Right forelimb (tissue), 1 donor: ENCODE results near the gene TDRD1.

Experiments used
- DNase-seq: peaks from one replicate; pipeline ENCODE4 v3.0.0-alpha.2; 2018

The TDRD1 gene

GRCh38 chr10:114179747-114180146, 594 bp downstream of the TDRD1 start:
- DNase-seq = no peak

- DNase-seq = no peak
Measured at GRCh38 chr10:114180937-114181336, 1.8 kb downstream of the TDRD1 start.

DNA sequence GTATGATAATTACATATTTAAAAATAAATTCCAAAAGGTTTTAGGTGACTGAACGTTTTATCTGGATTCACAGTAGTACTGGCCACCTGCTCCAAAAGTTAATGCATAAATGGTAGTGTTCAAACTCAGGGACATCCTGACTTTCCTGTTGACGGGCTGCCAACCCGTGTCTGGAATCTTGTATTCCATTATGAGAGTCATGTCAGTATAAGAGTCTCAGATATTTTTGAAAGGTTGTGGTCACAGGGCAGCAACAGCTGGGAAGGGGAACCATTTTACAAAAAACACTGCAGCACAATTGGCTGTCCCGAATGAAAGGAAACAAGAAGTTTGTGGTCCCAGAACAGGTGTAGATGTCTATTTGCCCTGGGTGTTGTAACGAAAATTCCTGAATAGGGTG, 2.8 kb downstream of the TDRD1 start:
- DNase-seq = no peak

DNA sequence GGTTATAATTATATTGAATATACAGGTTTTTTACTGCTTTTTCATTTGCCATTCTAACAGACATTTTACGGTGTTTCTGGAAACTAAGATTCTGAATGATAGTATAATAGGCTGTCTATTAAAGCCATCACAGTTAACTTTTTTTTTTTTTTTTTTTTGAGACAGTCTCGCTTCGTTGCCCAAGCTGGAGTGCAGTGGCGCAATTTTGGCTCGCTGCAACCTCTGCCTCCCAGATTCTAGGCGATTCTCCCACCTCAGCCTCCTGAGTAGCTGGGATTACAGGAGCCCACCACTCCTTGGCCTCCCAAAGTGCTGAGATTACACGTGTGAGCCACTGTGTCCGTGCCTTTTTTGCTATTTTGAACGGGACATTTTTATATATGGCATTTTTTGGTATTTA, 4.4 kb downstream of the TDRD1 start:
- no peak for DNase-seq

DNA sequence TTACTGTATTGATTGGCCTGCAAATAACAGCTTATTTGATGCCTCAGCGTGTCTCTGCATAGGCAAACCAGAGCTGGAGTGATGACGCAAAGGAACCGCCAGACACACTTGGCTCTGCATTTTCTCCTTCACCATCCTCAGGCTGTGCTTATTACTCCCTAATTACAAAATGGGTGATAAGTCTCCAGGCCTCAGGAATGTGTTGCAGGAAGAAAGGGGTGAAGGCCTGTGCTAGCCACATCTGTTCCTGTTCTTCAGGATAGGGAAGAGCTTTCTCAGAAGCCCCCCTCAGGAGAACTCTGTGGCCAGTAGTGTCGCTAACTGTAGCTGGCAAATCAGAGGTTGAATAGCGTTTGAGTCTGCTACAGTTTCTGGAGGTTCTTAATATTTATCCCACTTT, 5.1 kb downstream of the TDRD1 start:
- no peak for DNase-seq

- DNase-seq = no peak
Measured at GRCh38 chr10:114188001-114188400, 8.8 kb downstream of the TDRD1 start.

DNA sequence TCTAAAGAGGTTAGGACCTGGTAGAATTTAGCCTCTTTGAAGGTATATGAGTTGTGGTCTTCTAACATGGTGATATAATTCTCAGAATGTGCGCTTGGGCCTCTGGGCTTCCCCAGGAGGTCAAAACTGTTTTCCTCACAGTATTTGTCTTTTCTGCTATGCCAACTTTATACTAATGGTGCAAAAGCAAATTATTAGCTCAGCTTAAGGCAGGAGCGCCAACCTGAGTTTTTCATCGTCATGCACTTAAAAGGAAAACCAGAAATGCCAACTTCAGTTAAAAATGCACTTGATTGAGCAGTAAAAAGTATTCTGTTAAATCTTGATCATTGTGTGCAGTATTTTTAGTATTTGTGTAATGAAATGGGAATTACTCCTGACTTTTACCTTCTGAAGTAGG, 9.7 kb downstream of the TDRD1 start:
- no peak for DNase-seq

DNA sequence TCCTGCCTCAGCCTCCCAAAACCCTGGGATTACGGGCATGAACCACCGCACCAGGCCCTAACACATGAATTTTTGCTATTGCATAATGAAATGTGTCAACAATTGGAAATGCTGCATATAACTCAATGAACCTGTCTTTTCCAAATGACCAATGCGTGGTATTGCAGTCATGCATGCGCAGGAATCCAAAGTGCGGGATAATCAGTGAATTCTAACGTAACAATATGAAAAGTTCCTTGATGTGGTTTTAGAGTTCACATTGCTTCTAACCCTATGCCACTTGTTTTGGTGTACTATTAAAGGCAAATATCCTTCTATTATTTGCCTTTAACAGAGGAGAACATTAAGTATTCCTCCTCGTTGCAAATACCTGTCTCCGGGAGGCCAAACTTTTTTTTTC, 10.5 kb downstream of the TDRD1 start:
- DNase-seq = no peak

GRCh38 chr10:114195079-114195478, 15.9 kb downstream of the TDRD1 start:
- no peak for DNase-seq

DNA sequence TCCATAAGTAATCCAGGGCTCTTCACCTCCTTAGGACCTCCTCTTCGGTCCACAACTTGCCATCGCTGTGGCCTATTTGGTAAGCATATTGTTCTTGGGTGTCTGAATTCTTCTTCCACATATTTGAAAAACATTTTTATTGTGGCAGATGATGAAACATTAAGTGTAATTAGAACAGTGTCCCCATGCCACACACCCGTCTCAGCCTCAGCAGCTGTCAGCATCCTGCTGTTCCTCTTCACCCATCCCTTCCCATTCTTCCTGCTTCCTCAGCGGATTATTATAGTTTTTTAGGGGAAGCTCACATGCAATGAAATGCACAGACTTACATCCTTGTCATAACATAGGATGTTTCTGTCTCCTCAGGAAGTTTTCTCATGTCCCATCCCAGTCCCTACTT, 20.1 kb downstream of the TDRD1 start:
- no peak for DNase-seq

DNA sequence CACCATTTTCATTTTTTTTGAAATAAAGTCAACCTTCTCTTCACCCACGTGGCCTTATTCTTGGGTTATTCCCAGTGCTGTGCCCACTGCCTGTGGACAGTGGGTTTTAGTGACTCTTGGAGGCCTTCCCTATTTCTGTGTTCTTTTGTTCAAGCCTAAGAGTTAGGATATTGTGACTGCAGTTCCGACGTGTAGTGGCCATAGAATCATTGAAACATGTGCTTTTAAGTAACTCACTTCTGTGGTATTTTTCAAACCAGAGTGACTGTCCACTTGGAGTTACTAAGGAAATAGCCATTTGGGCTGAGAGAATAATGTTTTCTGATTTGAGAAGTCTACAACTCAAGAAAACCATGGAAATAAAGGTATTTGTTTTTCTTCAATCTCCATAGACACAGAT, 23.7 kb downstream of the TDRD1 start:
- DNase-seq = no peak

DNA sequence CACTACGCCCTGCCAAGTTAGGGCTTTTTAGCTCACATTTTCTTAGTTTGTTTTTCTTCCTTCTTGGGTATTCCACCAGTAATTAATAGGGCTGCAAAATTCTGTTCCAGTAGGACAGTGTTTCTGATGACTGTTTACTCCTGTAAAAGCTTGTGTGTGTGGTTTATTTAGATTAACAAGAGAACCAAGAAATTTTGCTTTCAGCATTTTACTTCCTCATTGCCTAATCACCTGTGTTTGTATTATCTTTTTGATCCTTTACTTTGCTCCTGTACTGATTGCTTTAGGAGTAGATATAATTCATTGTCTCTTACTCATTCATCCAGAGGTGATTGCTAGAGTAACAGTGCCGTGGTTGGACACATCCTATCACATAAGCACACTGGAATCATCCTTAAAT, 27.7 kb downstream of the TDRD1 start:
- DNase-seq = no peak

- DNase-seq = no peak
Measured at GRCh38 chr10:114207349-114207748, 28.2 kb downstream of the TDRD1 start.

- DNase-seq = no peak
Measured at GRCh38 chr10:114208351-114208750, 29.2 kb downstream of the TDRD1 start.

DNA sequence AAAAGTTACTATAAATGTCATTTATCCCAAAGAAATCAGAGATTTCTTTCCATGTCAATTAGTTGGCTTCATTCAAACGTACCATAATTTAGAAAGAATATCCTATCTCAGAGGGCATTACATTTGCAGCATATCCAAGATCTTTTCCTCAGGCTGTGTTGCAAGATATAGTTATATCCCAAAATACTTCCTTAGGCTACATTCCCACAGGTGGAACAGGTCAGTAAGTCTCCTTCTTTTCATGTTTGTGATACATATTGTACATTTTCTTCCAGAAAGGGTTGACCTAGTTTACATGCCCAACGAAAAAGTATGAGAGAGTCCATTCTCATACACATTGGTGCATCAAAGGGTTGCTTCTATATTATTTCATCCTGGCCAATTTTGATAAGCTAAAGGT, 33.0 kb downstream of the TDRD1 start:
- DNase-seq = no peak

DNA sequence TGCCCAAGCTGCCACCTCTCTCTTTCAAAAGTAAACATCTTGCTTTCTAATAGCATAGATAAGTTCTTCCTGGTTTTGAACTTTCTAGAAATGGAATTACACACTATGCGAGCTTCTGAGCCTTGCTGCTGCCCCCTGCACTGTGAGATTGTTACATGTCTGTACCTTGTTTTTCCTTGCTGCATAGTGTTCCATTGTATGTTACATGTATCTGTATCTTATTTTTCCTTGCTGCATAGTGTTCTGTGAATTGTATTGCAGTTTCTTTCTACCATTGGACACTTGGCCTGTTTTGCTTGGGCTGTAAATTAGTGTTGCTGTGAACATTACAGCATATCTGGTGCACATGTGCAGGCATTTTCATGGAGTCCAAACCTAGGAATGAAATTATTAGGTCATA, 35.9 kb downstream of the TDRD1 start:
- no peak for DNase-seq

GRCh38 chr10:114220281-114220680, 41.1 kb downstream of the TDRD1 start:
- no peak for DNase-seq

DNA sequence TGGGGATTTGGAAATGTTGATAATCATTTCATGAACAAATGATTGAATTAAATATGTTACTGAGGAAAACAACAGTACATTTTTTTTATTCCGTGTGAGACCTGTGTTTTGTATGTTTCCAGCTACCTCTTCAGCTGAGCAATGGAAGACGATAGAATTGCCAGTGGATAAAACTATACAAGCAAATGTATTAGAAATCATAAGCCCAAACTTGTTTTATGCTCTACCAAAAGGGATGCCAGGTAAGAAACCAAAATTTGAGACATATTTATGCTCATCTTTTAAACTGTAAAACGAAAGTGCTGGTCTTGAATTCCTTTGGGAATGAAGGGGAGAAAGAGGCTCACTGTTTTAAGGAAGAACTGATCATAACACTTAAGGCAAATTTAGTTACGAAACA, 42.1 kb downstream of the TDRD1 start:
- DNase-seq = no peak

DNA sequence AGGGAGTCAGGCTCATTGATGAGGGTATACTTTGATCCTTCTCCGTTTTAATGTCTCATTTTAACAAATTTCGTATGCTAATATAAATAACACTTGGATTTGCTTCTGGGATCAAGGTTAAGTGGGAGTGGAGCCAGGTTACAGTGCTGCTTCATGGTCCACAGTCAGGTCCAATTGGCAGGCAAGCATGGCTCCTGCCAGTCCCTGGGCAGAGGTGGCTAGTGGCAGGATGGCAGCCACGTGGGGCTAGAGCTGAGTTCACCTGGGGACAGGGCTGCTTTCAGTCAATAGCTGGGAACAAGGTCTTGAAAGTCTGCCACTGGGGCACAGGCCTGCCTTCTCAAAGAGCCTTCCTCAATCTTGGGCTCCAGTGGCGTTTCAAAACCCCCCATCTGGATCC, 43.9 kb downstream of the TDRD1 start:
- no peak for DNase-seq

DNA sequence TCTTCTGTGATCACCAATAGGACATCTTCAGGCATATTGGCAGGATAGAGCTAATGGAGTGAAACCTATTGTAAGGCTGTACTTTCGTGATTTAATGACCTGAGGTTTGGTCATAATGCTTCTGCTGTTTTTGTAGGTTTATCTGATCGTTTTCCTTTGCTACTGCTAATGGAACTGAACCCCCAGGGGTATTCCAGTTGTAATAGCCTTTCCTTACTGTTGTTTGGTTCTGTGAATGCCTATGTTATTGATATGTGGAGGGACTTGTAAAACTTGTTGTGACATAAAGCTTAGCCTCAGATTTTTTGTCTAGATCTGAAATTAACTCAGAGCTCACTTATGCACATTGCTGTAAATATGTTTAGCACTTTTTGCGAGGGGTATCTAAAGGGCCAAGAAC, 49.0 kb downstream of the TDRD1 start:
- no peak for DNase-seq

DNA sequence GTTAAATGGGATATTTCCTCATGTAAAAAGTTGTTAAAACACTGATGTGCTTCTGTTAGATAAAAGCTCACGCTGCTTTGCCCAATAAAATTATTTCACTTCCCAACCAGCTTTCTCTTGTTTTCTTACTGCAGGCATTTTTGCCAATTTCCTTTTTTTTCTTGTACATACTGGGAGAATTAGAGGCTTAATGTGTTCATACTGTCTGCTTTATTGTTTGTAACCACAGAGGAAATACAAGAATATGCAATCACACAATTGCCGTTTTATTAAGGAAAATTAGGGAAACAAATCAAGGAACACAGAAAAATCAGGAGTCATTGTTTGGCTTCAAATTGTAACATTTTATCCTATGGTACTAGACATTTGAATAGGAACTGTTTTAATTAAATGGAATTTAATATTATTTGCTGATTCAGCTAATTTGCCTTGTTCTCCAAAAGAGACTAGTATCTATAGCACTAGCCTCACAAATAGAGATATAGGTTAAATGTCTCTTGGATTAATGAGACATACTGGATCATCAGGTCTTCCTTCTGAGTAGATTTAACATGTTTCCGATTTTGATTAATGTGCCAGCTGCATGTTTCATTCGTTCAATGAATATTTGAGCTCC, 53.5 kb downstream of the TDRD1 start:
- no peak for DNase-seq

DNA sequence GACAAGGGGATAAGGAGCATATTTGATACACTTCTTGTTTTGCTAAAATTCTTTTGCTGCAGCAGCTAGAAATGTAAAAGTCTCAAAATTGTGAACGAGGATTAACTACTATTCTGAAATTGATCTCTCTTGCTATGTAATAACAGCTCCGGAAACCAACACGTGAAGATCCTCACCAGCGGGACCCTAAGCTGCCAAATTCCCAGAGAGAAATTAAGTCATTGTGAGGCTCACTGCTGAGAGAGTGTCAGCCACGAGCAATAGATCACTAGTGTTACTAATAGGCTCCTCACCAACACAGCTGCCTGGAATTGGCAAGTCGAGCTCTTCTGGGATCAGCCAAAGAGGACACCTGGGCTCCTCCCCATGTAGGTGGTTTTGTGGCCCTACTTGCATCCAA, 54.3 kb downstream of the TDRD1 start:
- no peak for DNase-seq

DNA sequence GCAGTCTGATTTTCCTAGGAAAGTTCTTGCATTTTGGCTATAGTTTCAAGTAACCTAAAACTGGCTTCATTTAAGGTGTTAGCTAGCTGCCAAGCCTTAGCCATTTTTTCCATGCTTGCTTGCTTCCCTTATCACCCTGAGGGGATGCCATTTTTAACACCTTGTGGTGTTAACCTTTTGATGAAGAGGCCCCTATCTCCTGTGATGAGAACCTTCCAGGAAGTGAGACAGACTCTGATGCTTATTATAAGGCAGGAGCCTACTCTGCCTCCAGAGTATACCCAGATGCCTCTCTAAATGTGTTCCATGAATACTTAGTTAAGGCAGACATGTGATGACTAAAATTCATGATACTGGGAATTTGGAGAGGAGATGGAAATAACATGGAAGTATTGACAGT, 55.0 kb downstream of the TDRD1 start:
- DNase-seq = no peak

- DNase-seq = no peak
Measured at GRCh38 chr10:114239117-114239993, 60.2 kb downstream of the TDRD1 start, which contains the start of gene VWA2. VWA2 (plus strand) TSS chr10:114239254; CDS start chr10:114248714, 9,460 bp downstream.

GRCh38 chr10:114239994-114240345, 60.8 kb downstream of the TDRD1 start:
- DNase-seq = no peak
